ENCODE data around the gene LDLRAD2.

Gene LDLRAD2

GRCh38 chr1:21860971-21861370 lies 48.9 kb downstream of the LDLRAD2 start:
- DNase-seq (ENCODE audit: insufficient read length, low spot score) = no peak
- FAIRE-seq = no peak
- TF ChIP-seq, protein P1, sequence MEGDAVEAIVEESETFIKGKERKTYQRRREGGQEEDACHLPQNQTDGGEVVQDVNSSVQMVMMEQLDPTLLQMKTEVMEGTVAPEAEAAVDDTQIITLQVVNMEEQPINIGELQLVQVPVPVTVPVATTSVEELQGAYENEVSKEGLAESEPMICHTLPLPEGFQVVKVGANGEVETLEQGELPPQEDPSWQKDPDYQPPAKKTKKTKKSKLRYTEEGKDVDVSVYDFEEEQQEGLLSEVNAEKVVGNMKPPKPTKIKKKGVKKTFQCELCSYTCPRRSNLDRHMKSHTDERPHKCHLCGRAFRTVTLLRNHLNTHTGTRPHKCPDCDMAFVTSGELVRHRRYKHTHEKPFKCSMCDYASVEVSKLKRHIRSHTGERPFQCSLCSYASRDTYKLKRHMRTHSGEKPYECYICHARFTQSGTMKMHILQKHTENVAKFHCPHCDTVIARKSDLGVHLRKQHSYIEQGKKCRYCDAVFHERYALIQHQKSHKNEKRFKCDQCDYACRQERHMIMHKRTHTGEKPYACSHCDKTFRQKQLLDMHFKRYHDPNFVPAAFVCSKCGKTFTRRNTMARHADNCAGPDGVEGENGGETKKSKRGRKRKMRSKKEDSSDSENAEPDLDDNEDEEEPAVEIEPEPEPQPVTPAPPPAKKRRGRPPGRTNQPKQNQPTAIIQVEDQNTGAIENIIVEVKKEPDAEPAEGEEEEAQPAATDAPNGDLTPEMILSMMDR (IDR thresholded peaks at IDR 0.05; ENCODE audit: insufficient read depth, missing control alignments) = no peak

DNA sequence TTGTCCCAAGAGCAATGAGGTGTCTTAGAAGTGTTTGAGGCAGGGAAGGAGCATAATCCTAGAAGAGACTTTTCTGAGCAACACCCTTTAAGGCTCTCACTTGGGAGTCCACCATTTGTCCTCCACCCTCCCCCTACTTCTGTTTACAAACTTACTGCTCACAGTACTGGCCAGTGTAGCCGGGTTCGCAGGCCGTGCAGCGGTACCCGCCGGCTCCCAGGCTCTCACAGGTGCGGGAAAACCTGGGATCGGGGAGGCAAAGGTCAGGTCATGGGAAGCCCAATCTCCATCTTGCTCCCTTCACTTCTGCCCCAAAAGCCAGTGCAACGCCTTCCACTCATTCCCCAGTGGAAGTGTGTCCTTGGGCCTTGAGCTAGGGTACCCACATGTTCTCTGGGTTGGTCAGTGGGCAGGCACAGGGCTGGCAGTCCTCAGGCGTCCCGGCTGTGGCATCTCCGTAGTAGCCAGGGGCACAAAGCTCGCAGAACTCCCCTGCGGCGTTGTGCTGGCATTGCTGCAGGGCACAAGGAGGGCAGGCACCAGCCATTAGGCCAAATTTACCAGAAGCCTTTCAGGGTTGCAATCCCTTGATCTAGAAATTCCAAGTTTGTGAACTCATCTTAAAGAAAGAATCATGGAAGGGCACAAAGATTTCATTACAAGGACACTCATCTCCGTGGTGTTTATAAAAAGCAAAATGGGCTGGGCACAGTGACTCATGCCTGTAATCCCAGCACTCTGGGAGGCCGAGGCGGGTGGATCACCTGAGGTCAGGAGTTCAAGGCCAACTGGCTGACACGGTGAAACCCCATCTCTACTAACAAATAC lies 49.8 kb downstream of the LDLRAD2 start:
- FAIRE-seq (no peak), DNase-seq (ENCODE audit: insufficient read length, low spot score) (no peak)
- TF ChIP-seq, protein P1 (IDR thresholded peaks at IDR 0.05; ENCODE audit: insufficient read depth, missing control alignments) = no peak

DNA sequence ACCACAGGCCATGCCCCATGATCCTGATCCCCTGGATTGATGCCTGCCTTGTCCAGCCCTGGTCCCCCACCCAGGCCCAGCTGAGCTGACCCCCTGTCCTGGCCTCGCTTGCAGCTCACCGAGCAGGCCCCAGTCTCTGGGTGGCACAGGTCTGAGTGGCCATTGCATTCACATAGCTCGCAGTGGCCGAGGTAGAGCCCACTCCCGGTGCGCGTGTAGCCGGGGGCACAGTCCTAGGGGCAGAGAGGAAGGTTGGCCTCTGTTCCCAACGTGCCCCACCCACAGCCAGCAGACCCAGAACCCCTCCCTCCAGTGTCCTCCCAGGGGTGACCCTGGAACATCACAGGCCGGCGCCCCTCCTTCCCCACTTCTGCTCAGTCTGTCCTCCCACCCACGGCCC lies 51.9 kb downstream of the LDLRAD2 start:
- FAIRE-seq (no peak), DNase-seq (ENCODE audit: insufficient read length, low spot score) (no peak)
- TF ChIP-seq, protein P1 (IDR thresholded peaks at IDR 0.05; ENCODE audit: insufficient read depth, missing control alignments) = no peak

DNA sequence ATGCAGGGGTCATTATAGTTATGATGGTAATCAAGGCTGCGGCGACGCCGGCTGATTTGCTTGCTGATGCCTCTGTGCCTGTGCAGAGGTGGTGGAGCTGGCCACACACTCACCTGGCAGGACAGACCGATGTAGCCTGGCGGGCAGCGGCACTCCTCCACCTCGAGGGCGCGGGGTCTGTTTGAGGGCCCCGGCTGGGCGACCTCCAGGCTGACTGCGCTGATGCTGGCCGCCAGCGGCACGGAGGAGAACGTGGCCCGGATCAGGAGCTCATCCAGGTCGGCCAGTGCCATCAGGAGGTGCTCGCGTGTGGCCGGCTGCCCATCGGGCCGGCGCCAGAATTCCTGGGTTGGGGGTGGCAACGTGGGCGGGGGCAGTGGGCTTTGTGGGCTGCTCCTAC lies 52.7 kb downstream of the LDLRAD2 start:
- TF ChIP-seq, protein P1 (IDR thresholded peaks at IDR 0.05; ENCODE audit: insufficient read depth, missing control alignments) = no peak
- no peak for DNase-seq (ENCODE audit: insufficient read length, low spot score)
- no peak for FAIRE-seq

GRCh38 chr1:21865609-21865942 lies 53.5 kb downstream of the LDLRAD2 start:
- DNase-seq (ENCODE audit: insufficient read length, low spot score) (no peak), FAIRE-seq (no peak)
- TF ChIP-seq, protein P1 (IDR thresholded peaks at IDR 0.05; ENCODE audit: insufficient read depth, missing control alignments) = no peak

DNA sequence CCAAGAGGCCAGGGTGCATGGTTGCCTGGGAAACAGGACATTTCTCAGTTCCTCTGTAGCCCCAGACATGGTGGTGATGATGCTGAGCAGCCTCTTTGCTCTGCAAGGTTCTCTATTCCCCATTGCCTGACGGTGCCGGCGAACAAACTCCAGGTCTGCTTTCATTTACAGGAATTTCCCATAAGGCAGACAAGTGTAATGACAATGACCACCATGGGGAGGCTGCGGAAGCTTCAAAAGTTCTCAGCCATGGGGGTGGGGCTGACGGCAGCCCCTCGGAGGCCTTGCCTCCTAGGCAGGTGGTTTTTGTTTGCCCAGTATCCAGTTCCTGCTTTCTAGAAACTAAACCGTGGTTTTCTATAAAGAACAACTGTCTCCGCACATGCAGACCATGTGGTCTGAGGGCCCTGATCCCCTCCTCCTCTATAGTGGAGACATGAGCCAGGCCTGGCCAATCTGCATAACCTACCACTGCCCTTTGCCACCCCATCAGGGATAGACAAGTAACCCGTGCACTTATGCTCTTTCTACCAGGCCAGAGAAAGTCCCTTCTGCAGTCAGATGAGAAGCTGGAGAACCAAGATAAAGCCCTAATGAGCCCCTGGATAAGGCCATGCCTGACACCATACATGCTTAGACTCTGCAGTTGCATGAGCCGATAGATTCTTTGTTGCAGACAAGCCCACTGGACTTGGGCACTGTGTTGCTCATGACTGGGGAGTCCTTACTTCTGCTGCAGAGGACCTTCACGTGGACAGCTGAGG lies 54.1 kb downstream of the LDLRAD2 start:
- FAIRE-seq (no peak), DNase-seq (ENCODE audit: insufficient read length, low spot score) (no peak)
- TF ChIP-seq, protein P1 (IDR thresholded peaks at IDR 0.05; ENCODE audit: insufficient read depth, missing control alignments) = no peak

- DNase-seq (ENCODE audit: insufficient read length, low spot score) (no peak), FAIRE-seq (no peak)
Measured at GRCh38 chr1:21866707-21867043, 54.6 kb downstream of the LDLRAD2 start.

More at GRCh38 chr1:21866707-21867043, 54.6 kb downstream of the LDLRAD2 start:
- TF ChIP-seq, protein P1 (IDR thresholded peaks at IDR 0.05; ENCODE audit: insufficient read depth, missing control alignments) = no peak

Data from D721Med (cell line).